ENCODE measurements around the gene TRIM47.

Gene TRIM47

DNA sequence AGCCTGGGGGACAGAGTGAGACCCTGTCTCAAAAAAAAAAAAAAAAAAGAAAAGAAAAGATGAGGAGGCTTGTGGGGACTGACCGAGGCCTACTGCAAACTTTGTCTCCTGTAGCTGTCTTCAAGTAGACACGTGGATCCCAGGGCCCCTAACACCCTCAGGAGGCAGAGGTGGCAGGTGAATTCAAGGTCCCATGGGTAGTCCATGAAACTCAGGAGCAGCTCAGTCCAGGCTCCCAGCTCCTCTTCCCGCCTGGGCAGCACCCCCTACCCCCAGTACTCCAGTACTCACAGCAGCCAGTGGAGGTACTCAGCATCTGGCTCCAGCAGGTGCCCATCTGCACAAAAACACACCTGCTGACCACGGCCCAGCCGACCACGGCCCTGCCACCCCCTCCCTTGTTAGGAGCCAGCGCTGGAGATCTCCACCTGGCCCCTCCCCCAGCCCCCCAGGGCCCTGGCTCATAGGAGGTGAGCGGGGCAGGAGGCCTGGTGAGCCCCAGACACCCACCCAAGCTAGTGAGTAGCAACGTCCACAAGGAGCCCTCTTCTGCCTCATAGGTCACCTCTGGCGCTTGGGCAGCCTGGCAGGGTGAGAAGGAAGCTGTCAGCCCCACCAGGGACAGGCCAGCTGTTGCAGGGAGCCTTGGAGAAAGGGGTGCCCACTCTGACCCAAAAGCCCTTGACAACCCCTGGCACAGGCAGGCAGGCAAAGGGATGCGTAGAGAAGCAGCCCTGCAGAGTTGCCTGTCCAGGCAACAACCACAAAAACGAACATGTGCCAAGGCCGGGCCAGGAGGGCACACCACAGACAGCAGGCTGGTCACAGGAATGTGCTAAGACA is 22.5 kb upstream of the TRIM47 start:
- H3K4me3 ChIP-seq (ENCODE audit: low read depth, low read length) = no peak overlapping the region
- TF ChIP-seq, protein P1, sequence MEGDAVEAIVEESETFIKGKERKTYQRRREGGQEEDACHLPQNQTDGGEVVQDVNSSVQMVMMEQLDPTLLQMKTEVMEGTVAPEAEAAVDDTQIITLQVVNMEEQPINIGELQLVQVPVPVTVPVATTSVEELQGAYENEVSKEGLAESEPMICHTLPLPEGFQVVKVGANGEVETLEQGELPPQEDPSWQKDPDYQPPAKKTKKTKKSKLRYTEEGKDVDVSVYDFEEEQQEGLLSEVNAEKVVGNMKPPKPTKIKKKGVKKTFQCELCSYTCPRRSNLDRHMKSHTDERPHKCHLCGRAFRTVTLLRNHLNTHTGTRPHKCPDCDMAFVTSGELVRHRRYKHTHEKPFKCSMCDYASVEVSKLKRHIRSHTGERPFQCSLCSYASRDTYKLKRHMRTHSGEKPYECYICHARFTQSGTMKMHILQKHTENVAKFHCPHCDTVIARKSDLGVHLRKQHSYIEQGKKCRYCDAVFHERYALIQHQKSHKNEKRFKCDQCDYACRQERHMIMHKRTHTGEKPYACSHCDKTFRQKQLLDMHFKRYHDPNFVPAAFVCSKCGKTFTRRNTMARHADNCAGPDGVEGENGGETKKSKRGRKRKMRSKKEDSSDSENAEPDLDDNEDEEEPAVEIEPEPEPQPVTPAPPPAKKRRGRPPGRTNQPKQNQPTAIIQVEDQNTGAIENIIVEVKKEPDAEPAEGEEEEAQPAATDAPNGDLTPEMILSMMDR (IDR thresholded peaks at IDR 0.05; ENCODE audit: insufficient read depth, low read depth, low read length, missing control alignments) = no peak
- no peak for DNase-seq (ENCODE audit: low read depth)

DNA sequence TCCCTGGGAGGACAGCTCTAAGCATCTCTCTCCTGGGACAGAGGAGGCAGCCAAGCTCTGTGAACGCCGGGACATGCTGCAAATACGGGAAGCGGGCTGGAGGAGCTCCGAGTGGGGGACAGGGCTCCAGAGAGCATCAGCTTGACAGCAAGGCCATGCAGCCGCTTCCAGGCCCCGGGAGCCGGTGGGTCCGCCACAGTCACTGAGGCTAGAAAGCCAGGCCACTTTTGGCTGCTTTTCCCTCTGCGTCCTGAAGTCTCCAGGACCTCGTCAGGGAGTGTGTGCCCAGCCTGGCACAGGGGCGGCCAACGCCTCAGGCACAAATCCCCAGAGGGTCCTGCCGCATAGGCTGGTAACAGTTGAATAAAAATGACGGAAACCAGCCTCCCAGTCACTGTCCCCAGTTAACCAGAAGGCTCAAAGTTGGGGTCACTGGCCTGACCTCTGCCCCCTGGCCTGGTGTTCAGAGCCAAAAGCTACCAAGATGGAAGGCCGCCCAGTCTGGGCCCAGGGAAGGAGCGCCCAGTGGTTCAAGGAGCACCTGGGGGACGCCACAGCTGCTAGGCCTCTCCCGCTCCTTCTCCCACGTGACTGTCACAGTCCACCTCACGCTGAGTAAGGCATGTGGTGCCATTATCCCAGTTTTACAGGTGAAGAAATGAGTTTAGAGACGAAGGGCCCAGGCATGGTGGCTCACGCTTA is 21.5 kb upstream of the TRIM47 start:
- no peak overlapping the region for H3K4me3 ChIP-seq (ENCODE audit: low read depth, low read length)
- no peak for DNase-seq (ENCODE audit: low read depth)
- TF ChIP-seq, protein P1 (IDR thresholded peaks at IDR 0.05; ENCODE audit: insufficient read depth, low read depth, low read length, missing control alignments) = no peak

DNA sequence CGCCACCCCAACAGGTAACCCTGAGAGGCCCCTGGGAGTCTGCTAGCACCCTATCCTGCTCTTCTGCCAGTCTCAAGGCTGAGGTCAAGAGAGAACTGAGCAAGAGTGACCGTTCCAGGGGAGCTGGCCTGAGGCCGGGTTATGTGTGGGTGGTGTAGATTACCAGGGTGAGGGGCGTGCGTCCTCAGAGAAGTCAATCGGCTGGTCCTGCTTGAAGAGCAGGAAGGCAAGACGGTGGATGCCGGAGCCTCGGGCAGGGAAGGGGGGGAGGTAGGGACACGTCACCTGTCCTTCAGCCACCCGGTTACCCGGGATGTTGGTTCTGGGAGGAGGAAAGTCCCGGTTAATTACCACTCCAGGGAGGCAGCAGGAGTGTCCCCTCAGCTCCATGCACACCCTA is 21.0 kb upstream of the TRIM47 start:
- no peak overlapping the region for H3K4me3 ChIP-seq (ENCODE audit: low read depth, low read length)
- no peak for DNase-seq (ENCODE audit: low read depth)
- TF ChIP-seq, protein P1 (IDR thresholded peaks at IDR 0.05; ENCODE audit: insufficient read depth, low read depth, low read length, missing control alignments) = no peak

DNA sequence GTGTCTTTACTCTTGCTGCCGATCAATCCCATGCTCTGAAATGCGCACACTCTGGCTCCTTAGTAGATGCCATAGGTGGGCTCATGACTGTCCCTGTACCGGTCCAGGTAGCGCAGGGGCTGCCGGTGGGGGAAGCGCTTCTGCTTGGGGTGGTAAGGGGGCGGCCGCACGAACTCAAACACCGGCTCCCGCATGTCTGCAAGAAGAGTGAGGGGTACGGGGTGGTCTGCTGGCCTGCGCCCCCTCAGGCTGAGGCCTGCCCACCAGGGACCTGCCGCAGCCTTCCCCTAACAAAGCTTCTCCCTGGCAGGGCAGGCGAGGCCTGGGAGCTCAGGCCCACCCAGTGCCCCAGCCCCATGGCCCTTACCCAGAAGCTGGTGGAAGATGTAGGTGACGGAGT is 20.4 kb upstream of the TRIM47 start:
- TF ChIP-seq, protein P1 (IDR thresholded peaks at IDR 0.05; ENCODE audit: insufficient read depth, low read depth, low read length, missing control alignments) = no peak
- no peak overlapping the region for H3K4me3 ChIP-seq (ENCODE audit: low read depth, low read length)
- no peak for DNase-seq (ENCODE audit: low read depth)

DNA sequence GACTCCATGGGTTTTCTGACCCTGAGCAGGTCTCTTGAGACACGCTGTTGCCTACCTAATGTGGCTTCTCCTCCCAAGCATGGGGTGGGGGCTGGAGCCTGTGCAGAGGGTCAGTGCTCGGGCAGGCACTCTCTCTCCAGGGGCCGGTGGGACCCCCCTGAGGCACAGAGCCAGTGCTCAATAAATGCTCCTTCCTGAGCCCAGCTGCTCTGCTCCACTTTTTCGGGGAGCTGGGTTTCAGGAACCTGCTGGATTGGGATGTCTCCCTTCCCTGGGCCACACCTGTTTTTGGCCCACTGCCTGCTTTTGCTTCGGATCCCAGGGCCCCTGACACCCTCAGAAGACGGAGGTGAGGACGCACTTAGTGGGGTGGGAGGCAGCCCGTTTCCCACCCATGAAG is 19.7 kb upstream of the TRIM47 start:
- TF ChIP-seq, protein P1 (IDR thresholded peaks at IDR 0.05; ENCODE audit: insufficient read depth, low read depth, low read length, missing control alignments) = no peak
- DNase-seq (ENCODE audit: low read depth) = no peak
- H3K4me3 ChIP-seq (ENCODE audit: low read depth, low read length) = no peak overlapping the region

DNA sequence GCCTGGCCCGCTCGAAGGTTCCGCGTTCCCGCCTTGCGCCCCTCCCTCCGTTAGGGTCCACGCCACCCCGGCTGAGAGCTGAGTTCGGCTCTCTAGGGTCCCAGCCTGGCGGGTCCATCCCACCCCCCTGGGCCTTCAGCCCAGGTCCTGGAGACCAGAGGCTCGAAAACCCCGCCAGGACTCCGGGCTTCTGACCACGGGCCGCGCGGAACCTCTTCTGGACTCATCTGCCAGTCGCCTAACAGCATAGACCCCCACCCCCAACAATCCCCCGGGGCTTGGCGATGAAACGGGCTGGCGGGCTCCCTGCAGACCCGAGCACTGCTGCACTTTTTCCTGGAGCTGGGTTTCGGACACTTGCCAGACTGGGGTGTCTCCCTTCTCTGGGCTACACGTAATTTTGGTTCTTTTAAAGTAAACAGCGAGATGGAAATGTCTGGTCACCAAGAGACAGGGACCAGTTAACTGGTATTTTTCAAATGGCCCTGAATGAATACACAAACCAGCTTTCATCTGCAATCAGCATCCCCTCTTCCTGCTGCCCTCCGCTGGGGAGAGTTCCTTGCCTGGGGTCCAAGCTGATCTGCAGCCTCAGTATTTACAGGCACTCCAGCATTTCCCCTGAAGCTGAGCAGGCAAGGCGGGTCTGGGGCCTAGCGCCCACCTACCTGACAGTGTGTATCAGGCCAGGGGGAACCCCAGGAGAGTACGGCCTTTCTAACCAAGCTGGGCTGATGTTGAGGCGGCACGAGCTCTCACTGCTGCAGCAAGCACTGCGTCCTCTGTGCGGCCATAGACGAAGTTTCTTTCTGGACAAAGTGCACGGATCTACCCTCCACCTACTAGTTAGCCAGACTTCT is 19.0 kb upstream of the TRIM47 start:
- H3K4me3 ChIP-seq (ENCODE audit: low read depth, low read length) = peak overlapping the region; percentile 28
- DNase-seq (ENCODE audit: low read depth) = no peak
- TF ChIP-seq, protein P1 (IDR thresholded peaks at IDR 0.05; ENCODE audit: insufficient read depth, low read depth, low read length, missing control alignments) = no peak
